ENCODE results near the gene NCOA3.
"Not testable (repeated sequence)": the region's sequence is repeated elsewhere in the genome, so short reads cannot be mapped to it uniquely, and the experiment has no call there.

NCOA3 gene

DNA sequence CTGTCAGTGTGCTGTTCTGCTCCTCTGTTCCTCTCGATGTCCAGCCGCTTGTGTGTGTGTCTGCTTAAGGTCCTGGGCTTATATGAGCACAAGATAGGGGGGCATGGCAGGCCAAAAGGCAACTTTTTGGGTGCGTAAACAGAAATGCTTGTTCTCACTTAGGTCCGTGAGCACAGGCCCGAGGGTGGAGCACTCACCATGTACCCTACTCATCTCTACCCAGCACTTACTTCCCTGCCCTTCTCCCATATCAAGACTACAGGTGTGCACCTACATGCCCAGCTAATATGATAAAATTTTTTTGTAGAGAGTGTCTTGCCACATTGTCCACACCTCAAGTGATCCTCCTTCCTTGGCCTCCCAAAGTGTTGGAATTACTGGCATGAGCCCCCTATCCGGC lies 34.3 kb downstream of the NCOA3 start:
- DNase-seq (ENCODE audit: low read depth) = no peak

GRCh38 chr20:47540443-47541354 lies 39.0 kb downstream of the NCOA3 start:
- no peak for DNase-seq (ENCODE audit: low read depth)

GRCh38 chr20:47541355-47541922 lies 39.8 kb downstream of the NCOA3 start:
- no peak for DNase-seq (ENCODE audit: low read depth)

DNA sequence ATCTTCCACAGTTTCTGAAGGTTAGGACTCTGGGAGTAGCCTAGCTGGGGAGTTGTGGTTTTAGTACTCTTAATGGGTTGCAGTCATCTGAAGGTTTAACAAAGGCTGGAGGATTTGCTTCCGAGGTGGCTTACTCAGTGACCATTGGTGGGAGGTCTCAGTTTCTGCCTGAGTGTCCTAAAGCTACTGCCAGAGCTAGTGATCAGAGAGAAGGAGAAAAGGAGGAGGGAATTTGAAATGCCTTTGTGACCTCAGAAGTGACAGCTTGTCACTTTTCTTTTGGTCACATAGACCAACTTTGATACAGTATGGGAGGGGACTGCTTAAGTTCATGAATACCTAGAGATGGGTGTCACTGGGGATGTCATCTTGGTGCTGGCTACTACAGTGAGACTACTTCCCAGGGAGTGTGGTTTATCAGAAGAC lies 41.3 kb downstream of the NCOA3 start:
- peak; percentile 22 for DNase-seq (ENCODE audit: low read depth)

DNA sequence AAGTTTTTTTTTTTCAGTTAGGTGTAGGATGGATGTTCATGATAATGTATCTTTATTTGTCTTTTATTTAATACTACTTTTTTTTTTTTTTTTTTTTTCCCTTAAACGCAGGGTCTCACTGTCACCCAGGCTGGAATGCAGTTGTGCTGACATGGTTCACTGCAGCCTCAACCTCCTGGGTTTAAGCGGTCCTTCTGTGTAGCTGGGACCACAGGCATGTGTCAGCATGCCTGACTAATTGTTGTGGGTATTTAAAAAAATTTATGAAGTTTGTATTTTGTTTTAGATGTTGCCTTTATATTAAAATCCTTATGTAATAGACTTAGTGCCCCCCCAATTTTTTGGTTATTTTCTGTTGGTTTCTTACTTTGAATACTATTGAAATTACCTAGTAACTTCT lies 42.6 kb downstream of the NCOA3 start:
- DNase-seq (ENCODE audit: low read depth) = no peak

- DNase-seq (ENCODE audit: low read depth) = no peak
These were observed 43.2 kb downstream of the NCOA3 start for GRCh38 chr20:47544852-47545251.

- no peak for DNase-seq (ENCODE audit: low read depth)
These were observed 43.8 kb downstream of the NCOA3 start for GRCh38 chr20:47545499-47545898.

DNA sequence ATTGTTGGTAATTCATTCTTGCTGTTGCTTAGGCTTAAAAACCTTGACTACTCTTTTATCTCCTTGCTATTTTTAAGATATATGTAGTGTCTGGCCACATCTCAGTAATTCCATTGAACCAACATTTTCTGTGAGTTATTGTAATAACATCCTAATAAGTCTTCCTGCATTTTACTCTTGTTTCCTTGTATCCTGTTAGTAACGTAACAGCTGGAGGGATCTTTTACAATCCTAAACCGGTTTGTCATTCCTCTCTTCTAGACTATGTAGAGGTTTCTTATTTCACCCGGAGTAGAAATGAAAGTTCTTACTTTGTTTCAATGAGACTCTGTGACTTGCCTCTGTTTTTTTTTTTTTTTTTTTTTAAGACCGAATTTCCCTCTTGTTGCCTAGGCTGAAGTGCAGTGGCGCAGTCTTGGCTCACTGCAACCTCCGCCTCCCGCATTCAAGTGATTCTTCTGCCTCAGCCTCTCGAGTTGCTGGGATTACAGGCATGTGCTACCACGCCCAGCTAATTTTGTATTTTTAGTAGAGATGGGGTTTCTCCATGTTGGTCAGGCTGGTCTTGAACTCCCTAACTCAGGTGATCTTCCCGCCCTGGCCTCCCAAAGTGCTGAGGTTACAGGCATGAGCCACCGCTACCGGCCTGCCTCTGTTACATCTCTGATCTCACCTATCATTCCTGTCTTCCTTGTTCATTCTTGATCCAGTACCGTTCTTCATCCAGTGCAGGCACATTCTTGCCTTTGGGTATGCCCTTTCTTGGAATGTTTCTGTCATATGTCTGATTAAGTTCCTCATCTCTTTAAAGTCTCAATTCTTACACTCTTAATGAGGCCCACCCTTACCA lies 44.7 kb downstream of the NCOA3 start:
- DNase-seq (ENCODE audit: low read depth) = peak; percentile 53

- DNase-seq (ENCODE audit: low read depth) = no peak
These were observed 45.3 kb downstream of the NCOA3 start for GRCh38 chr20:47547034-47547387.

DNA sequence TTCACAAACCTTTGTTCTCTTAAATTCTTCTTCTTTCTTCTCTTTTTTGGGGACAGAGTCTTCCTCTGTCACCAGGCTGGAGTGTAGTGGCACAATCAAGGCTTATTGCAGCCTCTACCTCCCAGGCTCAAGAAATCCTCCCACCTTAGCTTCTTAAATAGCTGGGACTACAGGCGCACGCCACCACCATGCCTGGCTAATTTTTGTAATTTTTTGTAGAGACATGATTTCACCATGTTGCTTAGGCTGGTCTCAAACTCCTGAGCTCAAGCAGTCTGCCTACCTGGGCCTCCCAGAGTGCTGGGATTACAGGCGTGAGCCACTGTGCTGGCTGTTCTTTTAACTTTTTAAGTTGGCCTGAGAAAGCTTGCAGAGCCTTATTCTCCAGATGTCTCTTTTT lies 48.0 kb downstream of the NCOA3 start:
- DNase-seq (ENCODE audit: low read depth) = no peak

GRCh38 chr20:47551222-47551621 lies 49.5 kb downstream of the NCOA3 start:
- no peak for DNase-seq (ENCODE audit: low read depth)

DNA sequence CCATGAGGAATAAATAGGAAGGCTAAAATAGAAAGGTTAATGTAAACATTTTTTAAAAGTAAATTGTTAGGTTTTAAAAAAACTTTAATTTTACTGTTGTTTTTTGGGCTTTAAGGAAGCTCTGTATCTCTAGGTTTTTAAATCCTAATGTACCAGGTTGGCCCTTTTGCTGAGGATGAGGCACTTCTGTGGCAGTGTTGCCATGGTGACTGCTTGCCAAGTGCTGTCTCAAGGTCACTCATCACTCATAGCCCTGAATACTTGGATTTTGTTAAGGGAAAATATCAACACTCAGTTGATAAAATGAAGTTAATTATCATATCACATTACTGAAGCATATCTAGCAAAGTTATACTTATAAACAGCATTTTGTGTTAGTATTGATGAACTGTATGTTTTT lies 50.2 kb downstream of the NCOA3 start:
- DNase-seq (ENCODE audit: low read depth) = no peak

DNA sequence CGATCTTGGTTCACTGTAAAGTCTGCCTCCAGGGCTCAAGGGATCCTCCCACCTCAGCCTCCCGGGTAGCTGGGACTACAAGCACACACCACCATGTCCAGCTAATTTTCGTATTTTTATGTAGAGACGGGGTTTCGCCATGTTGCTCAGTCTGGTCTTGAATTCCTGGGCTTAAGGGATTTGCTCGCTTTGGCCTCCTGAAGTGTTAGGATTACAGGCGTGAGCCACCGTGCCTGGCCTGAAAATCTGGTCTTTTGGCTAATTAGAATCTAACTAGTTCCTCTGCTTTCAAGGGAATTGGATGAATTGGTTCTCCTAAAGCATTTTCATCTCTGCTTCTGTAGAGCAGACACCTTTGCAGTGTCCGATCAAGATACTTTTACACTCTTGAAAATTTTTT lies 51.3 kb downstream of the NCOA3 start:
- no peak for DNase-seq (ENCODE audit: low read depth)

DNA sequence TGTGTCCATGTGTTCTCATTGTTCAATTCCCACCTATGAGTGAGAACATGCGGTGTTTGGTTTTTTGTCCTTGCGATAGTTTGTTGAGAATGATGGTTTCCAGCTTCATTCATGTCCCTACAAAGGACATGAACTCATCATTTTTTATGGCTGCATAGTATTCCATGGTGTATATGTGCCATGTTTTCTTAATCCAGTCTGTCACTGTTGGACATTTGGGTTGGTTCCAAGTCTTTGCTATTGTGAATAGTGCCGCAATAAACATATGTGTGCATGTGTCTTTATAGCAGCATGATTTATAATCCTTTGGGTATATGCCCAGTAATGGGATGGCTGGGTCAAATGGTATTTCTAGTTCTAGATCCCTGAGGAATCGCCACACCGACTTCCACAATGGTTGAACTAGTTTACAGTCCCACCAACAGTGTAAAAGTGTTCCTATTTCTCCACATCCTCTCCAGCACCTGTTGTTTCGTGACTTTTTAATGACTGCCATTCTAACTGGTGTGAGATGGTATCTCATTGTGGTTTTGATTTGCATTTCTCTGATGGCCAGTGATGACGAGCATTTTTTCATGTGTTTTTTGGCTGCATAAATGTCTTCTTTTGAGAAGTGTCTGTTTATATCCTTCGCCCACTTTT lies 52.0 kb downstream of the NCOA3 start:
- DNase-seq (ENCODE audit: low read depth) = not testable (repeated sequence)

DNA sequence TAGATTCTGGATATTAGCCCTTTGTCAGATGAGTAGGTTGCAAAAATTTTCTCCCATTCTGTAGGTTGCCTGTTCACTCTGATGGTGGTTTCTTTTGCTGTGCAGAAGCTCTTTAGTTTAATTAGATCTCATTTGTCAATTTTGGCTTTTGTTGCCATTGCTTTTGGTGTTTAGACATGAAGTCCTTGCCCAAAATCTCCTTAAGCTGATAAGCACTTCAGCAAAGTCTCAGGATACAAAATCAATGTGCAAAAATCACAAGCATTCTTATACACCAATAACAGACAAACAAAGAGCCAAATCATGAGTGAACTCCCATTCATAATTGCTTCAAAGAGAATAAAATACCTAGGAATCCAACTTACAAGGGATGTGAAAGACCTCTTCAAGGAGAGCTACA lies 52.6 kb downstream of the NCOA3 start:
- not testable (repeated sequence) for DNase-seq (ENCODE audit: low read depth)

GRCh38 chr20:47557218-47557617 lies 55.5 kb downstream of the NCOA3 start:
- DNase-seq (ENCODE audit: low read depth) = no peak

GRCh38 chr20:47557791-47558190 lies 56.1 kb downstream of the NCOA3 start:
- no peak for DNase-seq (ENCODE audit: low read depth)

DNA sequence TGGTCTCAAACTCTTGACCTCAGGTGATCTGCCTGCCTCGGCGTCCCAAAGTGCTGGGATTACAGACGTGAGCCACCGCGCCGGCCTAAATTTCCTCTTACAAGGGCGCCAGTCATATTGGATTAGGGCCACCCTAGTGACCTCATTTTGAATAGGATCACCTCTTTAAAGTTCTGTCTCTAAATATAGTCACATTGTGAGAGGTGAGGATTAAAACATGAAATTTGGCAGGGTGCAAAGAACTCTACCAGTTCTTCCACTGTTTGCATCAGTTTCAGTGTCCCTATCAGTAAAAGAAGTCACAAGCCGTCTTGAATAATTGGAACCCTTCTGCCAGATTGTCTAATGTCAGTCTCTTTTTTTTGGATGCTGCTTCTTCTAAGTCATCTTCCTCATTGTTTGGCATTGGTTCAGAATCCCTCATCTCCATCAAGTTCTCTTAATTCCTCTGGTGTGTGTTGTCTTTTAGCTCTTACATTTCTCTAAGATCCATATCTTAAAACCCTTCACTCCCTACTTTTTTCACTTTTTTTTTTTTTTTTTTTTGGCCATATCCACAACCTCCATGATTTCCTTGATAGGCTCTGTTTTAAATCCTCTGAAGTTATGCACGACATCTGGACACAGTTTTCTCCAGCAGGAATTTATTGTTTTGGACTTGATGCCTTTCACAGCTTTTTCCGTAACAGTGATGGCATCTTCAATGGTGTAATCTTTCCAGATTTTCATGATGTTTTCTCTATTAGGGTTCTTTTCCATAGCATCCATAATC lies 56.8 kb downstream of the NCOA3 start:
- peak; percentile 62 for DNase-seq (ENCODE audit: low read depth)

DNA sequence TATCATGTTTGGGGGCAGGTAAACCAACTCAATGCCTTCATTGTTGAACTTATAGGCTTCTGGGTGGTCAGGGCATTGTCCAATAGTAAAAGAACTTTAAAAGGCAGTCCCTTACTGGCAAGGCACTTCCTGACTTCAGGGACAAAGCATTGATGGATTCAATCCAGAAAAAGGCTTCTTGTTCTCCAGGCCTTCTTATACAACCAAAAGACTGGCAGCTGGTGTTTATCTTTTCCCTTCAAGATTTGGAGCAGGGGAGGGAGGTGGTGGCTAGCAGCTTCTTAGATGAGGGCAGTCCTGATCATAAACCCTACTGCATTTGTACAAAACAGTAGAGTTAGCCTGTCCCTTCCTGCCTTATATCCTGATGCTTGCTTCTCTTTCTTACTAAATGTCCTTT lies 57.5 kb downstream of the NCOA3 start:
- DNase-seq (ENCODE audit: low read depth) = no peak

DNA sequence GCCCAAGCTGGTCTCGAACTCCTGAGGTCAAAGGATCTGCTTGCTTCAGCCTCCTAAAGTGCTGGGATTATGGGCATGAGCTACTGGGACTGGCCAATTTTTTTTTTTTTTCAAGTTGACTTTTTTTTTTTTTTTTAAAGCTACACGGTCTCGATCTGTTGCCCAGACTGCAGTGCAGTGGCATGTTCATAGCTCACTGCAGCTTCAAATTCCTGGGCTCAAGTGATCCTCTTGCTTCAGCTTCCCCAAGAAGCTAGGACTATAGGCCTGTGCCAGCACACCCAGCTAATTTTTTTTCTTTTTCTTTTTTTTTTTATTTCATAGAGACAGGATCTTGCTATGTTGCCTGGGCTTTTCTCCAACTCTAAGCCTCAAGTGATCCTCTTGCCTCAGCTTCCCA lies 59.5 kb downstream of the NCOA3 start:
- DNase-seq (ENCODE audit: low read depth) = peak; percentile 53
